HG03442 (cell line): ENCODE results near the gene NRP1.
"Not testable (repeated sequence)": the region's sequence is repeated elsewhere in the genome, so short reads cannot be mapped to it uniquely, and the experiment has no call there.

ENCODE experiments used
- ATAC-seq: cut with Tn5 transposase; IDR thresholded peaks from one replicate; pipeline ENCODE4 v1.9.1; 2021; ENCODE audit warnings: mild to moderate bottlenecking, moderate library complexity; ENCODE audit not compliant: unreplicated experiment

Gene NRP1

DNA sequence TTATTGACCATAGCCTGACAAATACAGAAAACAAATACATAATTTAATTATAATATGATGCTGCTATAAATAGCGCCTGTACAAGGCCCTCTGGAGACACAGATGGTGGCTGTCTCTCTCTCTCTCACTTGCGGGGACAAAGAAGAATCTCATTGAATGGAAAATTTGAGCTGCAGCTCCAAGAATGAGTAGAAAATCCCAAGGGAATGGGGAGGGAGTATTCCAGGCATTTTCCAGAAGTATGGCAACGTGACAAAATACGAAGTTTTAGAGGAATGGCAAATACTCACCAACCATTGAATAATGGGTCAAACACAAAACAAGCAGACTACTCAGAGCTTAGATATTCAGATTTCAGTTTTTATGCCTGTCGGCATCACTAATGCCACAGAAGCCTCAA lies 179.9 kb downstream of the NRP1 start:
- ATAC-seq, result no peak

DNA sequence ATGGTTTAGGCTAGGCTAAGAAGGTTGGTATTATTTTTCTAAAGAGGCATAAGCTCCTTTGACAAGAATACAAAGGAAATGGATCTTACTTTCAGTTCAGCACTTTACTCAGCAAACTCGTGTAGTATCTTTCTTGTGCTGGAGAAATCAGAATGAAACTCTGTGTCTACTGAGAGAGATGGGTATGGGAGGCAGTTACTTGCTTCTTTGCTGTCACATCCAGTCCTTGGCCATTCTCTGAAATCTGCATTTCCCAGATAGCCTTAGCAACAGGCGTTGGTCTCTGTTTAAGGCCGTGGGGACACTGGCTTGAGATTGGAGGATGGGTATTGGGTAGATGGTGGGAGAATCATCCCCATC lies 180.5 kb downstream of the NRP1 start:
- no peak for ATAC-seq

GRCh38 chr10:33153251-33153967 lies 181.1 kb downstream of the NRP1 start:
- ATAC-seq, result no peak

- no peak for ATAC-seq
Measured at GRCh38 chr10:33152750-33153149, 181.7 kb downstream of the NRP1 start.

DNA sequence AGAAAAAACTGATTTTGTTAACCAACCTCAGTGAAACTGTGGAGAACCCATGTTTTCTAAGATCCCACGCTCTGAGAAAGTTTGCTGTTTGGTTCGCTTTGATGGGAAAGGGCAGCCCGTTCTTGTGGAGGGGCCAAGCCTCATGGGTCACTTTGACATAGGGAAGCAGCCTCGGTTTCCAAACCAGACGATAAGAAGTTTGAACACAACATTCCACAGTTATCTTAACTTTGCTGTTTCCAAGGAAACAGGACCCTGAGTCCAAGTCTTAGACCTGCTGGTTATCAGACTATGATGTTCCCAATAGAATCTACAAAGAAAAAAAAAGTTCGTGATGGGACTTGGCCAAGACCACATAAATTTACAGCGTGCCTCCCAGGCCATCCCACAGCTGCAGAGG lies 182.3 kb downstream of the NRP1 start:
- no peak for ATAC-seq

DNA sequence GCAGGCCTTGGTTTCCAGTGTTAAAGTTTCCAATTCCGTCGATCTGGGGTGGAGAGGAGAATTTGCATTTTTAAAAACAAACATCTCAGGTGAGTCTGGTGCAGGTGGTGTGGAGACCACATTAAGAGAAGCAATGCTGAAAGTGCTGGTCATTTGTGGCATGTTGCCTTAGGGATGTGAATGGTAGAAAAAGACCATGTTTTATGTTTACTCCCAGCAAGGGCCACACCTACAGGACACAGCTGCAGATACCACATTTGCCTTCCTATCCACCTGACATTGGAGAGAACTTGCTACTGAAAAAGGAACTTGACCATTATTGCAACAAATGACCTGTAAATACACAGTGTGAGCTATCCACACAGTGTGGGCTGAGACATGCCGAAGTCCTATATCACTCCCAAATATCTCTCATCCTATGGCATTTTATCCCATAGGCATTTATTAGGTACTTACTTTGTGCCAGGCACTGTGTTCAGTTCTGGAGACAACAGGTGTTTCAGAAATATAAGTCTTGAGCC lies 183.1 kb downstream of the NRP1 start:
- ATAC-seq, result no peak

DNA sequence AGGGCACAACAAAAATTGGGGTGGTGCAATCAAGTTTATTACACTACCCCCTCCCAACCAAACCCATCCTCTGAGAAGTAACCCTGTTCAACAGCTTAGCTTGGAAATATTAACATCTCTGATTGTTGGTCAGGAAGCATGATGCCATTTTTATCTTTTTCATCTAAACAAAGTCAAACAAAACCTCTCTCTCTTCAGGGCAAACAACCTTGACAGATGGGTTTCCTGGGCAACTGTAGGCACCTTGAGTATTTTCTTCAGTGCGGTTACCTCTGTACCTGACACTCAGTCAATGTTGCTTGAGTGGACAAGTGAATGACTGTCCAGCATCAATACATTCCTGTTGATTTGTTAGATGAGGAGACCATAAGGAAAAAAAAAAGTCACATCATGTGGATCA lies 183.6 kb downstream of the NRP1 start:
- no peak for ATAC-seq

- ATAC-seq, result no peak
Measured at GRCh38 chr10:33150146-33150545, 184.3 kb downstream of the NRP1 start.

DNA sequence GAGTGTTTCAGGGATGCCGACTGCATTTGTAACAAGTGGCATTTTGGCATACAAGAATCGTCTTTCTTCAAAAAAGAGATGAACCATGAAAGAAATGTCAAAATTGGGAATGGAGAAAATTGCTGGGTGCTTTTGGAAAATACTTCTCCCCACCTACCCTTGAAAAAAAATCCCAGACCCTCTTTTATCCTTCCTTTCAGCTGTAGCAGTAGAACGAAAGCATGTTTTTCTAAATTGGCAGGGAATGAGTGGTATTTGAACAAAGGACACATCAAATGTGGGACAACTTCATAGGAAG lies 187.5 kb downstream of the NRP1 start:
- no peak for ATAC-seq

- no peak for ATAC-seq
Measured at GRCh38 chr10:33146189-33147012, 188.1 kb downstream of the NRP1 start.

GRCh38 chr10:33145451-33146188 lies 188.8 kb downstream of the NRP1 start:
- no peak for ATAC-seq

- peak; percentile 84 for ATAC-seq
Measured at GRCh38 chr10:33143160-33143728, 191.2 kb downstream of the NRP1 start.

DNA sequence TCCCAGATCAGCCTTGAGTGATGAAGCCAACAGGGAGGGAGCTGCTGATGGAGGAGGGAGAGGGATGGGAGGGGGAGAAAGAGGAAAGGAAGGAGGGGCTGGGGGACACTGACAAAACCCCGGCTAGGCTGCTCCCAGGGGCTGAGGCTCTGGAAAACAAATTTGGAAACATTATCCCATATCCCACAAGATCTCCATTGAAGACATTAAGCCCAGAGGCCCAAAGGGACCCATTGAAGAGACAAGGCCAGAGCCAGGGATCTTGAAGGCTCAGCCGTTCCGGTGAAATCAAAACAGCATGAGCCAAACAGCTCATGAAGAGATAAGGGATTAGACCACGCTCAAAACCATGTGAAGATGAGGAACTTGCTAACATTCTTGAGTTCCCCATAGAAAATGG lies 192.2 kb downstream of the NRP1 start:
- no peak for ATAC-seq

GRCh38 chr10:33141251-33141650 lies 193.2 kb downstream of the NRP1 start:
- ATAC-seq, result no peak

GRCh38 chr10:33139181-33139646 lies 195.3 kb downstream of the NRP1 start:
- ATAC-seq, result no peak

DNA sequence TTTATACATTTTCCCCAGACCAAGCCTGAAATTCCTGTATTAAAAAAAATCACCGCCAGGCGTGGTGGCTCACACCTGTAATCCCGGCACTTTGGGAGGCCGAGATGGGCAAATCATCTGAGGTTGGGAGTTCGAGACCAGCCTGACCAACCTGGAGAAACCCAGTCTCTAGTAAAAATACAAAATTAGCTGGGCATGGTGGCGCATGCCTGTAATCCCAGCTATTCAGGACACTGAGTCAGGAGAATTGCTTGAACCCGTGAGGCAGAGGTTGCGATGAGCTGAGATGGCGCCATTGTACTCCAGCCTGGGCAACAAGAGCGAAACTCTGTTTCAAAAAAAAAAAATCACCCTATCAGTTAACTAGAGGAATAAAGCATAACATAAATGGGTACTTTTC lies 195.8 kb downstream of the NRP1 start:
- ATAC-seq, result not testable (repeated sequence)

DNA sequence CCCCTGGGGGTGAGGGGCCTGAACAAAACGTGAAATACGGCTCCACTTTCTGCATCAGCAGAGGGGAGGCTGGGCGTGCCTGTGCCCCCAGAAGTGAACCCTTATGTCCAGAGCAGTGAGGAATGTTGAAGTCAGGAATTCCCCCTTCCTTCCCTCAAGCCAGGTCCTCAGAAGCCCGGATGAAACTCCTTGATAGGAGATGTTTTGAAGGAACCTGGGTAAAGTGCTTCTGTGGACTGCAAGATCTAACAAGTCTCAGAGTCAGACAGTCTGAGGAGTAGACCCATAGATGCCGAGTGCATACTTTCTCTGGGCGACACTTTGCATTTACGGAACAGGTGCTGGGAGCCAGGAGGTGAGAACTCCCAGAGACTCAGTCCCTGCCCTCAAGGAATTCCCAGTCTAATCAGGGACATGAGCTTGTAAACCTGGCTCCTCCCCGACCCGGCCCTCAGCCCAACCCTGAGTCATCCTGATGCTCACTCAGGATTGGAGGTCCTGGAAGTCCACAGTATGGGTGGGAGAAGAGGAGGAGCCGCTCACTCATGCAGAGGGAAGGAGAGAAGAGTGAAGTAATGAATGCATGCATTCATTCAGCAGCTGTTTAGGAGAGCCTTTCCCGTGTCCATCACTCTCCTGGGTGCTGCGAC lies 197.0 kb downstream of the NRP1 start:
- ATAC-seq, result no peak

DNA sequence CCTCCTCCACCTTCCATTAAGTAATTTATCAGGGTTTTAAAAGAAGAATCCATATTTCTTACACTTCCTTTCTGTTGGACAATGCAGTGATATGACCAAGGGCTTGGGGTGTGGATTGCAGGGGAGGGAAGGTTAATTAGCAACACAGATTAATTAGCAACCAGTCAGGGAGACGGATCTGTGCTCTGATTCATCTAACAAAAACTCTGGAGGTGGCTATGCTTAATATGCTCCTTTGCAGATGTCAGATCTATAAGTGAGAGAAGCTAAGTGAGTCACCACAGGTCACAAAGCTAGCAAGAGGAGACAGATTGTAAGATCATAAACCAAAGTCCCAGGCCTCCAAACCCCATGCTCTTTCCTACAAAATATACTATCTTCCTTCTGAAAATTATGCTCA lies 197.7 kb downstream of the NRP1 start:
- no peak for ATAC-seq

GRCh38 chr10:33136271-33136670 lies 198.2 kb downstream of the NRP1 start:
- ATAC-seq, result no peak

DNA sequence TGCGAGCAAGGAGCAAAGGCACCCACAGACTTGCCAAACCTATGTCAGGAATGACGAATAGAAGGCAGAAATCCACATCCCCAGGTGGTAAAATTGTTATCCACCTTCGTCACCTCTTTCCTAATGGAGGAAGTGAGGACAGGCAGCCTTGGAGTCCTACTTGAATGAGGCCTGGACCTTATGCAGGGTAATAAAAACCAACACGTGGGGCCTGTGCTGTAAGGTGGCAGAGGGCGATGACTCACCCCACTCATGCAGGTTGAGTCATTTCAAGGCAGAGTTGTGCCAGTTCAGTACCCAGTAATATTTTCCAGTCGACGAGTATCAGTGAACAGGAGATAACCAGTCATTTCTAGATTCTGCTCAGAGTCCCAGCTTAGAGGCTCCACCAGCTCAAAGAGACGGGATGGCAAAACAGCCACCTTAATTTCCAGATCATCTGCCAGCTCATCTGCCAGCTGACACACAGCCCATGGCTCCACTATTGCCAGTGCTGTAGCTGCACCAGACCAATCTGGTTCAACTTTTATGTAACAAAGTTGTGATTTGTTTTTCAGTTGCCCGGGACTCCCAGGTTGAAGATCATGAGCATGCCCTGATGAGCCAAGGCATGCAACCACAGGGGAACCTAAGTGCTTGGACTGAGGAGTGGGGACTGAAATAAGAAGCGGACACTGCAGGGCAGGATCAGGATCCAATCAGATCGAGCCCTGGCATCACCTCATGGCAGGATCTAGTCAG lies 200.3 kb downstream of the NRP1 start:
- peak; percentile 74 for ATAC-seq
